SK-N-SH (cell line): Measurements from ENCODE around the gene ATP6V1C2.

Experiments used
- CHD2 ChIP-seq: fragments of 150-350 bp; IDR thresholded peaks from 2 replicates; pipeline ENCODE4 v1.6.1; 2018; ENCODE audit warnings: low read length; ENCODE audit not compliant: partially characterized antibody
- CTCF ChIP-seq: fragments of 200-600 bp; sonication (generic); IDR thresholded peaks from 2 replicates; pipeline ENCODE4 v1.6.1; 2017; ENCODE audit warnings: antibody characterized with exemption, mild to moderate bottlenecking, moderate library complexity
- EZH2phosphoT487 ChIP-seq: fragments of 200-600 bp; sonication (generic); IDR thresholded peaks from 2 replicates; pipeline ENCODE4 v1.6.1; 2017; ENCODE audit warnings: low read depth, mixed run types, mild to moderate bottlenecking, antibody characterized with exemption, moderate library complexity, borderline replicate concordance
- FOSL2 ChIP-seq: IDR thresholded peaks from 2 replicates; pipeline ENCODE4 v1.4.0; 2012; ENCODE audit warnings: low read depth, mild to moderate bottlenecking, moderate library complexity, borderline replicate concordance
- MXI1 ChIP-seq: IDR thresholded peaks from 2 replicates; pipeline ENCODE4 v1.6.1; 2012; ENCODE audit warnings: mild to moderate bottlenecking, low read depth, low read length, improper control_type of control experiment
- POLR2AphosphoS5 ChIP-seq: IDR thresholded peaks from 2 replicates; pipeline ENCODE4 v1.6.1; 2012; ENCODE audit warnings: low read depth, low read length
- RAD21 ChIP-seq: IDR thresholded peaks from 2 replicates; pipeline ENCODE4 v1.6.1; 2012; ENCODE audit warnings: mild to moderate bottlenecking, low read length
- REST ChIP-seq: IDR thresholded peaks from 2 replicates; pipeline ENCODE4 v1.6.1; 2012; ENCODE audit warnings: mild to moderate bottlenecking, low read depth, low read length, moderate library complexity
- SIN3A ChIP-seq: IDR thresholded peaks from 2 replicates; pipeline ENCODE4 v1.6.1; 2012; ENCODE audit warnings: low read depth, mild to moderate bottlenecking, low read length, moderate library complexity, borderline replicate concordance
- TCF12 ChIP-seq: IDR thresholded peaks from 2 replicates; pipeline ENCODE4 v1.4.0; 2012
- TEAD4 ChIP-seq: IDR thresholded peaks from 2 replicates; pipeline ENCODE4 v1.4.0; 2012; ENCODE audit warnings: mild to moderate bottlenecking, borderline replicate concordance; ENCODE audit not compliant: insufficient read depth
- USF1 ChIP-seq: IDR thresholded peaks from 2 replicates; pipeline ENCODE4 v1.4.0; 2012; ENCODE audit warnings: low read depth, borderline replicate concordance
- ZBTB33 ChIP-seq: IDR thresholded peaks from 2 replicates; pipeline ENCODE4 v1.4.0; 2012; ENCODE audit warnings: low read depth, borderline replicate concordance

GRCh38 chr2:10819714-10820314 is 98.4 kb downstream of the ATP6V1C2 start:
- no peak for TF ChIP-seq CTCF
- no peak for TF ChIP-seq USF1
- no peak for TF ChIP-seq TCF12
- TF ChIP-seq POLR2AphosphoS5: no peak
- TF ChIP-seq RAD21: no peak
- no peak for TF ChIP-seq SIN3A
- no peak for TF ChIP-seq REST
- TF ChIP-seq EZH2phosphoT487: no peak
- no peak for TF ChIP-seq MXI1
- TF ChIP-seq ZBTB33: no peak
- no peak for TF ChIP-seq CHD2
- no peak for TF ChIP-seq FOSL2
- TF ChIP-seq TEAD4: no peak
